ENCODE measurements around the gene PRKN.
A peak's percentile ranks its signal among the peaks of the same experiment; 100 is the strongest.

Gene PRKN

GRCh38 chr6:162627825-162628224, 99.7 kb downstream of the PRKN start:
- TF ChIP-seq GATA3 (IDR thresholded peaks at IDR 0.05; ENCODE audit: low read depth, low read length) = no peak
- TF ChIP-seq GATA2 (IDR thresholded peaks at IDR 0.05; ENCODE audit: low read depth, low read length) = no peak

DNA sequence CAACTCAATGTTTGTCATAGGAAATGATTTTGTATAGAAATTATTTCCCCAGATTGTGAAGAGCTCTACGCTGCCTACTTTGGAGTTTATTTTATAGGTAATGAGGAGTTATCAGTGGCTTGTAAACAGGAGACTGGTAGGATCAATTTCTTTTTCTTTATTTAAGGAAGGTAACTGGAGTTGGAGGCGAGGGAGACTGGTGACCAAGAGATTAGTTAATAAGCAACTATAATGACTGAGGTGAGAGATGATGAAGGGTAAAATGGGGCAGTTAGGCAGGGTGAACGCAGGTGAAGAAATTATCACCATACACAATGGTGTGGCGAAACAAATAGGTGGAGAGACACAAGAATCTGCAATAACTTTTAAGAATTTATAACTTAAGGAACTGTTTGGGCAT, 100.2 kb downstream of the PRKN start:
- no peak for TF ChIP-seq GATA2 (IDR thresholded peaks at IDR 0.05; ENCODE audit: low read depth, low read length)
- TF ChIP-seq GATA3 (IDR thresholded peaks at IDR 0.05; ENCODE audit: low read depth, low read length) = no peak

GRCh38 chr6:162626869-162627268, 100.7 kb downstream of the PRKN start:
- TF ChIP-seq GATA2 (IDR thresholded peaks at IDR 0.05; ENCODE audit: low read depth, low read length) = no peak
- TF ChIP-seq GATA3 (IDR thresholded peaks at IDR 0.05; ENCODE audit: low read depth, low read length) = no peak

GRCh38 chr6:162625846-162626540, 101.6 kb downstream of the PRKN start:
- TF ChIP-seq GATA3 (IDR thresholded peaks at IDR 0.05; ENCODE audit: low read depth, low read length) (no peak), GATA2 (IDR thresholded peaks at IDR 0.05; ENCODE audit: low read depth, low read length) (no peak)

GRCh38 chr6:162622572-162622971, 105.0 kb downstream of the PRKN start:
- TF ChIP-seq GATA3 (IDR thresholded peaks at IDR 0.05; ENCODE audit: low read depth, low read length) (no peak), GATA2 (IDR thresholded peaks at IDR 0.05; ENCODE audit: low read depth, low read length) (no peak)

DNA sequence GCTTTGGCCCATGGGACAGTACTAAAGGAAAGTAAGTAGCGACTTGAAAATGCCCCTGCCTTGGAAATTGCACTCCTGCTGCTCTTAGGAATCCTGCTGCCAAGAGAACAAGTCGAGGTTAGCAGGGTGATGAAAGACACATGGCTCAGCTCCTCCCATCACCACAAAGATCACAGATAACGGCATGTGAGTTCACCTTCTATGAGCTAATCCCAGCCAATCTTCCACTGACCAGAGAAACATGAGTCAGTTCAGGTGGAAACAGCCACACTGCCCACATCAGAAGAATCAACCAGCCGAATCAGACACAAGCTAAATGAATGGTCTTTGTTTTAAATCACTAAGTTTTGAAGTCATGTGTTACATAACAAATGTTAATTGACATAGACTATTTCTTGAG, 106.3 kb downstream of the PRKN start:
- TF ChIP-seq GATA2 (IDR thresholded peaks at IDR 0.05; ENCODE audit: low read depth, low read length) = peak; percentile 93
- peak; percentile 82 for TF ChIP-seq GATA3 (IDR thresholded peaks at IDR 0.05; ENCODE audit: low read depth, low read length)

DNA sequence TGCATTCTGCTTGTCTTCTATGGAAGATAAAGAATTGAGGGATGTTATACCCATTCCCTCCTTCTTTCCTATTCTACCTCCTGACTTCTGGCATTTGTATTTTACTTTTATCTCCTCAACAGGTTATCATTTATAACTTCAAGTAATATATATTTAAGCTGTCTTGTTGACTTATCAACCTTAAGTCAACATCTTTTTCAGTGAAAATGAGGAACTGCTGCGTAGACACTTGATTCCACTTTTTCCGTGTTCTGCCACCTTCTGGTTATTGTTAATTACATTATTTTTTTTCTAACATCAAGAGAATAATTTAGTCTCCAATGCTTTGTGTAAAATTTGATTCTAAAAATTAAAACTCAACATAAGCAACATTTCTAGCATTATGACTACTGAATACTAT, 107.5 kb downstream of the PRKN start:
- TF ChIP-seq GATA2 (IDR thresholded peaks at IDR 0.05; ENCODE audit: low read depth, low read length) = no peak
- no peak for TF ChIP-seq GATA3 (IDR thresholded peaks at IDR 0.05; ENCODE audit: low read depth, low read length)

DNA sequence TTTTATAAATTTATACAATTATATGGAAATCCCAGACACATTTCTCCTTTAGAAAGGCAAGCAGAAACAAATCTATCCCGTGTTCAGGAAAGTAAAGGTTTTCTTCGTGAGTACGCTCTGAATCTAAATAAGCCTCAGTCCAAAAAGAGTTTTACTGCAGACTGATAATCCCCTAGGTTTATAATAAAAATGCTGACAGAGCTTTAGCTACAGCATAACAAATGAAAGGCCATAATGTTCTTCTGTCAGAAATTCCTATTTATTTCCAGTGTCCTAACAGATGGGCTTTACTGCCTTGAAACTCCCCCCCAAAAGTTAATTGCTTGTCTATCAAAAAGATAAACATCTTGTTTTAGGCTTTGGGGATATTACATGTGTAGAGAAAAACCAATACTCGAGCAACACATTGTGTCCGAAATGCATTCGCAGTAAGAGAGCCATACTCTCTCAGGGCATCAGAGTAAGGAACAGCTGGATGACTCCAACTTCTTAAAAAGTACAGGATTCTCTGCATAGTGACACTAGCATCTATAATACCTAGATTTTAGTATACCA, 109.0 kb downstream of the PRKN start:
- TF ChIP-seq GATA2 (IDR thresholded peaks at IDR 0.05; ENCODE audit: low read depth, low read length) (no peak), GATA3 (IDR thresholded peaks at IDR 0.05; ENCODE audit: low read depth, low read length) (no peak)

DNA sequence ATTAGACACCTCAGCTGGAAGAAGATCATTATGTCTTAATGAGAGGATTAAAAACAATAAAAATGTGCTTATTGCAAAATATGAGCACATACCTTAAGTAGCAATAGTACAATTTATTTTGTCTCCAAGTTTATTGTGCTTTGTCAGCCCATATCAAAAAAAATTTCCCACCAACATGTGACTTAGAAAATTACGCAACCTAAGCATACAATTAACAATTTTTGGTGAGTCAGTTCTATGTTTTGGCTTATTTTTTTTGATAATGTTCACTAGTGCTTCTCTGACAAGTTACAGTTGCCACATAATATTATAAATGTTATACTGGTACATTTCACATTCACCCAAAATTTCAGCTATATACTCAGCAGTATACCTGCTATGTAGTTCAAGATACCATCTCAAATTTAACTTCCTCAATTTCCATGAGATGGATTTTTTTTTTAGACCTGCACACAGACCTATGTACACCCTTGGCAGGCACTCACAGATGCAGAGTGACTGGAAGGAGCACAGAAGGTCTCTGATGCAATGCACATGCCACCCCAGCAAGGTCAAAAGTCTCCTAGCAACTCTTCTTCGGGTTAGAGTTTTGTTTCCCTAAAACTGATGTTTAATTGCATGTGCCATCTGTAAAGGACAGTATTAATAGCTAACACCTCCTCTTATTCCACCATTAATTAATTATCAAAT, 112.4 kb downstream of the PRKN start:
- TF ChIP-seq GATA2 (IDR thresholded peaks at IDR 0.05; ENCODE audit: low read depth, low read length) (no peak), GATA3 (IDR thresholded peaks at IDR 0.05; ENCODE audit: low read depth, low read length) (no peak)

GRCh38 chr6:162613310-162613709, 114.3 kb downstream of the PRKN start:
- TF ChIP-seq GATA2 (IDR thresholded peaks at IDR 0.05; ENCODE audit: low read depth, low read length) (no peak), GATA3 (IDR thresholded peaks at IDR 0.05; ENCODE audit: low read depth, low read length) (no peak)

DNA sequence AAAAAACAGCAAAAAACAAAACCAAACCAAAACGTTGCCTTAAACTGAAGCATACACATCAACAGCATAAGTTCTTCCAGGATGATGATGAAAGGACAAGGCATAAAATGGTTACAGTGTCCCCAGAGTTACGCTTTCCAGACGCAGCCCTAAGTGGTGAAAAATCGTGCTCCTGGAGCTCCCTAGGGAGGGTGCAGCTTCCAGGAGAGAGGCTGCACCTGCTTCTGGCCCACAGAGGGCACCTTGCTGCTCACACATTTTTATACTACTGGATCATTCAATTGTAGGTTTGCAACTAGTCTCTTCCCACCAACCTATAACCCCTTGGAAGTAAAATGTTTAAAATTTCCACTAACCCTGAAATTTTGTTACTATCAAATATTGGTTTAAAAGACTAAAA, 115.0 kb downstream of the PRKN start:
- TF ChIP-seq GATA3 (IDR thresholded peaks at IDR 0.05; ENCODE audit: low read depth, low read length) (no peak), GATA2 (IDR thresholded peaks at IDR 0.05; ENCODE audit: low read depth, low read length) (no peak)

GRCh38 chr6:162610351-162610750, 117.2 kb downstream of the PRKN start:
- no peak for TF ChIP-seq GATA3 (IDR thresholded peaks at IDR 0.05; ENCODE audit: low read depth, low read length)
- no peak for TF ChIP-seq GATA2 (IDR thresholded peaks at IDR 0.05; ENCODE audit: low read depth, low read length)

DNA sequence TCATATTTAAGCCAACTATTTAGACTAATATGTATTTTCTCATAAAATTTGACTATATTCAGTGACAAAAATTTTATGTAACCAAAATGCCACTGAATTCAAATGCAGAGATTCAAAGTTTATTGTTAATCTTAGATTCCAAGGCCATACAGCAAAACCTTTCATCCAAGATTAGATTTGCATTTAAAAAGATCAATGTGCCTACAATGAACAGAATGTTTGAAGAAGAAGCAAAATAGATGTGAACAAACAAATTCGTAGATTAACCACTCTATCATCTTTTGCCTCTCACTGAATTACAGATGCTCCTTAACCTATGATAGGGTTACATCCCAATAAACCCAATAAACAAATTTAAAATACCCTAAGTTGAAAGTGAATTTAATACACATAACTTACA, 121.7 kb downstream of the PRKN start:
- TF ChIP-seq GATA2 (IDR thresholded peaks at IDR 0.05; ENCODE audit: low read depth, low read length) (no peak), GATA3 (IDR thresholded peaks at IDR 0.05; ENCODE audit: low read depth, low read length) (no peak)

- TF ChIP-seq GATA3 (IDR thresholded peaks at IDR 0.05; ENCODE audit: low read depth, low read length) (no peak), GATA2 (IDR thresholded peaks at IDR 0.05; ENCODE audit: low read depth, low read length) (no peak)
These were observed 124.1 kb downstream of the PRKN start for GRCh38 chr6:162603231-162604015.
